ENCODE measurements around the gene KCNN2. TPM values are rescaled to one million over a fixed set of nuclear protein-coding genes. Genes with fewer than 3 reads are reported as not detected.

The KCNN2 gene
- total RNA-seq, 1 experiment from 2014 or later: 0.17 TPM

DNA sequence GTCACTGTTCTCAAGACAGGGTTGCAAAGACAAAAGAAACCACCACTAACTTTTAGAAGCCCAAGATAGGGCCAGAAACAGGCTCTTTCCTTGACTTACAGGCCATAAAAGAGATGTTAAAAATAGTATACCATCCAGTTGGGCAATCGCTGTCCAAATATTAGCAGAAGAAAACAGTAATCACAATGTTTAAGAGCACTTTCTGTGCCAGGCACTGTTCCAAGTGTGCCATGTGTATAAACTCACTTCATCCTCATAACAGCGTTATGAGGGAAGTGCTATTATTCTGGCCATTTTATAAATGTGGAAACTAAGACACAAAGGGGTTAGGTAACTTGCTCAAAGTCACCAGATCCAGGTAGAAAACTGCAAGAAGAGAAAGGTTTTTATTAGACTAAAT is 111.7 kb downstream of the KCNN2 start:
- CTCF ChIA-PET: no interaction called here
- Histone ChIP-seq H3K27me3 (replicated peaks; ENCODE audit: insufficient read depth, low read depth, low read length, poor library complexity) (no peaks in the 10 kb centered on the region), H3K9me3 (ENCODE audit: low read depth, low read length, poor library complexity, severe bottlenecking) (no peaks in the 10 kb centered on the region), H3K27ac (ENCODE audit: low read depth, low read length, poor library complexity, severe bottlenecking) (no peak overlapping the region), H3K36me3 (ENCODE audit: insufficient read depth, low read length, poor library complexity, severe bottlenecking) (no peaks in the 10 kb centered on the region), H3K4me3 (ENCODE audit: low read depth, low read length, poor library complexity, severe bottlenecking) (no peak overlapping the region), H3K4me1 (ENCODE audit: insufficient read depth, low read length, poor library complexity, severe bottlenecking) (no peaks in the 10 kb centered on the region)
- POLR2A ChIA-PET (ENCODE audit: low non-redundant PET): no interaction called here
- intact Hi-C loops (cut with micrococcal nuclease; ENCODE audit: unreplicated experiment): no loop called here
- TF ChIP-seq EZH2 (IDR thresholded peaks at IDR 0.05; ENCODE audit: borderline replicate concordance, low read depth, low read length, poor library complexity, severe bottlenecking): no peak
- TF ChIP-seq, protein P1, sequence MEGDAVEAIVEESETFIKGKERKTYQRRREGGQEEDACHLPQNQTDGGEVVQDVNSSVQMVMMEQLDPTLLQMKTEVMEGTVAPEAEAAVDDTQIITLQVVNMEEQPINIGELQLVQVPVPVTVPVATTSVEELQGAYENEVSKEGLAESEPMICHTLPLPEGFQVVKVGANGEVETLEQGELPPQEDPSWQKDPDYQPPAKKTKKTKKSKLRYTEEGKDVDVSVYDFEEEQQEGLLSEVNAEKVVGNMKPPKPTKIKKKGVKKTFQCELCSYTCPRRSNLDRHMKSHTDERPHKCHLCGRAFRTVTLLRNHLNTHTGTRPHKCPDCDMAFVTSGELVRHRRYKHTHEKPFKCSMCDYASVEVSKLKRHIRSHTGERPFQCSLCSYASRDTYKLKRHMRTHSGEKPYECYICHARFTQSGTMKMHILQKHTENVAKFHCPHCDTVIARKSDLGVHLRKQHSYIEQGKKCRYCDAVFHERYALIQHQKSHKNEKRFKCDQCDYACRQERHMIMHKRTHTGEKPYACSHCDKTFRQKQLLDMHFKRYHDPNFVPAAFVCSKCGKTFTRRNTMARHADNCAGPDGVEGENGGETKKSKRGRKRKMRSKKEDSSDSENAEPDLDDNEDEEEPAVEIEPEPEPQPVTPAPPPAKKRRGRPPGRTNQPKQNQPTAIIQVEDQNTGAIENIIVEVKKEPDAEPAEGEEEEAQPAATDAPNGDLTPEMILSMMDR (conservative IDR thresholded peaks at IDR 0.05; ENCODE audit: low read depth, low read length): no peak
- no peak for DNase-seq (ENCODE audit: low spot score)
- no TSS peak for BruUV-seq (replicated peaks)

DNA sequence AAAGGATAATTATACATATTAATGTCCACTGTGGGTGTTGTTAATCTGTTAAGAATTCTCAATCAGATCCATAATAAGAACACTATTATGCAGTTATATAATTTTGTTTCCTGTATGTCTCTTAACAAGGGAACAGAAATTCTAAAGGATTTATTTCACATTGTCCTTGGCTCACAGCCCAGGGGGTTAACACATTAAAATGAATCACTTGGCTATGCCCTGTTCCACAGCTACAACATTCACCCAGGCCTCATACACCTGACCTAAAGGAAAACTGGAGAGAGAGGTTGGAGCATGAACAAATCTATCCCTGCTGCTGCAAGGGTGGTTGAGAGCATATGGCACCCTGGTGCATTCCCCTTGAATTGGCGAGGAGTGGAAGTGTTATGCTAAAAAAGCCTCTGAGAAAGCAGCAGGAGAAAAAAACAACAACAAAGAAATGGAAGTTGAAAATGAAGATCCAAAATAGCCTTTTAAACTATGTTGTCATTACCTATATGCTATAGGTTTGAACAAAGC is 116.0 kb downstream of the KCNN2 start:
- TF ChIP-seq, protein P1 (conservative IDR thresholded peaks at IDR 0.05; ENCODE audit: low read depth, low read length): no peak
- no peak for TF ChIP-seq EZH2 (IDR thresholded peaks at IDR 0.05; ENCODE audit: borderline replicate concordance, low read depth, low read length, poor library complexity, severe bottlenecking)
- H3K27me3 ChIP-seq (replicated peaks; ENCODE audit: insufficient read depth, low read depth, low read length, poor library complexity): no peaks in the 10 kb centered on the region
- no peaks in the 10 kb centered on the region for H3K9me3 ChIP-seq (ENCODE audit: low read depth, low read length, poor library complexity, severe bottlenecking)
- ChIA-PET POLR2A (ENCODE audit: low non-redundant PET) (no interaction called here), CTCF (no interaction called here)
- no TSS peak for BruUV-seq (replicated peaks)
- DNase-seq (ENCODE audit: low spot score): no peak
- H3K4me3 ChIP-seq (ENCODE audit: low read depth, low read length, poor library complexity, severe bottlenecking): no peak overlapping the region
- H3K4me1 ChIP-seq (ENCODE audit: insufficient read depth, low read length, poor library complexity, severe bottlenecking): no peaks in the 10 kb centered on the region
- intact Hi-C loops (cut with micrococcal nuclease; ENCODE audit: unreplicated experiment): no loop called here
- no peaks in the 10 kb centered on the region for H3K36me3 ChIP-seq (ENCODE audit: insufficient read depth, low read length, poor library complexity, severe bottlenecking)
- H3K27ac ChIP-seq (ENCODE audit: low read depth, low read length, poor library complexity, severe bottlenecking): no peak overlapping the region

DNA sequence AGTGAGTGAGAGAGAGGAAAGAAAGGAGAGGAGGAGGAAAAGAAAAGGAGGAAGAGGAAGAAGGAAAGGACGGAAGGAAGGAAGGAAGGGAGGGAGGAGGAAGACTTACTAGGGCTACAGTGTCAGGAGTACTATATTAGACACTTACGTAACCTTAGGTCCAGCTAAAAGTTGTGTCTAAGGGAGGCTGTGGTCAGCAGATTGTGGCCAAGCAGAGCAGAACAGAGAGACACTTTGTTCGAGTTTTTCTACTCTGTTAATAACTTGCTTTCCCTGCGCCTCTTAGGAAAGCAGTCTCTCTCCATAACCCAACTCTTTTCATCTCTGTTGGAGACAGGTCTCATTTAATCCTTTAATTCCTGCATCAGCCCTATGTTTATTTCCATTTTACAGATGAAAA is 138.9 kb downstream of the KCNN2 start:
- no TSS peak for BruUV-seq (replicated peaks)
- intact Hi-C loops (cut with micrococcal nuclease; ENCODE audit: unreplicated experiment): no loop called here
- H3K36me3 ChIP-seq (ENCODE audit: insufficient read depth, low read length, poor library complexity, severe bottlenecking): no peaks in the 10 kb centered on the region

More for the DNA sequence above, 138.9 kb downstream of the KCNN2 start:
- CTCF ChIA-PET: no interaction called here
- Histone ChIP-seq H3K27ac (ENCODE audit: low read depth, low read length, poor library complexity, severe bottlenecking) (no peak overlapping the region), H3K4me1 (ENCODE audit: insufficient read depth, low read length, poor library complexity, severe bottlenecking) (no peaks in the 10 kb centered on the region), H3K4me3 (ENCODE audit: low read depth, low read length, poor library complexity, severe bottlenecking) (no peak overlapping the region), H3K9me3 (ENCODE audit: low read depth, low read length, poor library complexity, severe bottlenecking) (no peaks in the 10 kb centered on the region), H3K27me3 (replicated peaks; ENCODE audit: insufficient read depth, low read depth, low read length, poor library complexity) (no peaks in the 10 kb centered on the region)
- no peak for TF ChIP-seq EZH2 (IDR thresholded peaks at IDR 0.05; ENCODE audit: borderline replicate concordance, low read depth, low read length, poor library complexity, severe bottlenecking)
- TF ChIP-seq, protein P1 (conservative IDR thresholded peaks at IDR 0.05; ENCODE audit: low read depth, low read length): no peak
- DNase-seq (ENCODE audit: low spot score): no peak
- POLR2A ChIA-PET (ENCODE audit: low non-redundant PET): no interaction called here
